ENCODE data around the gene CLK1. TPM values are rescaled to one million over a fixed set of nuclear protein-coding genes. Genes with fewer than 3 reads are reported as not detected.

The CLK1 gene
- total and polyA plus RNA-seq, 2 of the 13 experiments (the other 11 are each of a cell fraction or from before 2014, with no cell fraction given) = 66.6 to 101 TPM

GRCh38 chr2:200843993-200844948 is 20.2 kb downstream of the CLK1 start (continued):
- TF ChIP-seq, protein P1, sequence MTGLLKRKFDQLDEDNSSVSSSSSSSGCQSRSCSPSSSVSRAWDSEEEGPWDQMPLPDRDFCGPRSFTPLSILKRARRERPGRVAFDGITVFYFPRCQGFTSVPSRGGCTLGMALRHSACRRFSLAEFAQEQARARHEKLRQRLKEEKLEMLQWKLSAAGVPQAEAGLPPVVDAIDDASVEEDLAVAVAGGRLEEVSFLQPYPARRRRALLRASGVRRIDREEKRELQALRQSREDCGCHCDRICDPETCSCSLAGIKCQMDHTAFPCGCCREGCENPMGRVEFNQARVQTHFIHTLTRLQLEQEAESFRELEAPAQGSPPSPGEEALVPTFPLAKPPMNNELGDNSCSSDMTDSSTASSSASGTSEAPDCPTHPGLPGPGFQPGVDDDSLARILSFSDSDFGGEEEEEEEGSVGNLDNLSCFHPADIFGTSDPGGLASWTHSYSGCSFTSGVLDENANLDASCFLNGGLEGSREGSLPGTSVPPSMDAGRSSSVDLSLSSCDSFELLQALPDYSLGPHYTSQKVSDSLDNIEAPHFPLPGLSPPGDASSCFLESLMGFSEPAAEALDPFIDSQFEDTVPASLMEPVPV (CRISPR knock-in tag; IDR thresholded peaks at IDR 0.05) = 0 out of 2 replicates have a peak, but pooled peaks have one; percentile 27
- 0 out of 2 replicates have a peak, but pooled peaks have one; percentile 22 for TF ChIP-seq SNAI1 (CRISPR knock-in tag; IDR thresholded peaks at IDR 0.05; ENCODE audit: borderline replicate concordance)
- TF ChIP-seq ZNF143 (CRISPR knock-in tag; IDR thresholded peaks at IDR 0.05) = 0 out of 2 replicates have a peak, but pooled peaks have one; percentile 30
- no peak for TF ChIP-seq IKZF1 (IDR thresholded peaks at IDR 0.05)
- TF ChIP-seq, protein P2, sequence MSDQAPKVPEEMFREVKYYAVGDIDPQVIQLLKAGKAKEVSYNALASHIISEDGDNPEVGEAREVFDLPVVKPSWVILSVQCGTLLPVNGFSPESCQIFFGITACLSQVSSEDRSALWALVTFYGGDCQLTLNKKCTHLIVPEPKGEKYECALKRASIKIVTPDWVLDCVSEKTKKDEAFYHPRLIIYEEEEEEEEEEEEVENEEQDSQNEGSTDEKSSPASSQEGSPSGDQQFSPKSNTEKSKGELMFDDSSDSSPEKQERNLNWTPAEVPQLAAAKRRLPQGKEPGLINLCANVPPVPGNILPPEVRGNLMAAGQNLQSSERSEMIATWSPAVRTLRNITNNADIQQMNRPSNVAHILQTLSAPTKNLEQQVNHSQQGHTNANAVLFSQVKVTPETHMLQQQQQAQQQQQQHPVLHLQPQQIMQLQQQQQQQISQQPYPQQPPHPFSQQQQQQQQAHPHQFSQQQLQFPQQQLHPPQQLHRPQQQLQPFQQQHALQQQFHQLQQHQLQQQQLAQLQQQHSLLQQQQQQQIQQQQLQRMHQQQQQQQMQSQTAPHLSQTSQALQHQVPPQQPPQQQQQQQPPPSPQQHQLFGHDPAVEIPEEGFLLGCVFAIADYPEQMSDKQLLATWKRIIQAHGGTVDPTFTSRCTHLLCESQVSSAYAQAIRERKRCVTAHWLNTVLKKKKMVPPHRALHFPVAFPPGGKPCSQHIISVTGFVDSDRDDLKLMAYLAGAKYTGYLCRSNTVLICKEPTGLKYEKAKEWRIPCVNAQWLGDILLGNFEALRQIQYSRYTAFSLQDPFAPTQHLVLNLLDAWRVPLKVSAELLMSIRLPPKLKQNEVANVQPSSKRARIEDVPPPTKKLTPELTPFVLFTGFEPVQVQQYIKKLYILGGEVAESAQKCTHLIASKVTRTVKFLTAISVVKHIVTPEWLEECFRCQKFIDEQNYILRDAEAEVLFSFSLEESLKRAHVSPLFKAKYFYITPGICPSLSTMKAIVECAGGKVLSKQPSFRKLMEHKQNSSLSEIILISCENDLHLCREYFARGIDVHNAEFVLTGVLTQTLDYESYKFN (CRISPR knock-in tag; conservative IDR thresholded peaks at IDR 0.05) = peak; percentile 67
- 0 out of 2 replicates have a peak, but pooled peaks have one; percentile 80 for TF ChIP-seq ZIK1 (CRISPR knock-in tag; IDR thresholded peaks at IDR 0.05; ENCODE audit: borderline replicate concordance, low read depth)
- TF ChIP-seq NR2F6 (IDR thresholded peaks at IDR 0.05) = no peak
- peak; percentile 55 for TF ChIP-seq NR2F6 (CRISPR knock-in tag; IDR thresholded peaks at IDR 0.05)
- 0 out of 2 replicates have a peak, but pooled peaks have one; percentile 43 for TF ChIP-seq HOXD1 (CRISPR knock-in tag; IDR thresholded peaks at IDR 0.05)
- TF ChIP-seq DNMT3B (CRISPR knock-in tag; conservative IDR thresholded peaks at IDR 0.05) = 0 out of 2 replicates have a peak, but pooled peaks have one; percentile 38
- TF ChIP-seq SOX5 (CRISPR knock-in tag; IDR thresholded peaks at IDR 0.05; ENCODE audit: borderline replicate concordance) = peak; percentile 50
- TF ChIP-seq, protein P3, sequence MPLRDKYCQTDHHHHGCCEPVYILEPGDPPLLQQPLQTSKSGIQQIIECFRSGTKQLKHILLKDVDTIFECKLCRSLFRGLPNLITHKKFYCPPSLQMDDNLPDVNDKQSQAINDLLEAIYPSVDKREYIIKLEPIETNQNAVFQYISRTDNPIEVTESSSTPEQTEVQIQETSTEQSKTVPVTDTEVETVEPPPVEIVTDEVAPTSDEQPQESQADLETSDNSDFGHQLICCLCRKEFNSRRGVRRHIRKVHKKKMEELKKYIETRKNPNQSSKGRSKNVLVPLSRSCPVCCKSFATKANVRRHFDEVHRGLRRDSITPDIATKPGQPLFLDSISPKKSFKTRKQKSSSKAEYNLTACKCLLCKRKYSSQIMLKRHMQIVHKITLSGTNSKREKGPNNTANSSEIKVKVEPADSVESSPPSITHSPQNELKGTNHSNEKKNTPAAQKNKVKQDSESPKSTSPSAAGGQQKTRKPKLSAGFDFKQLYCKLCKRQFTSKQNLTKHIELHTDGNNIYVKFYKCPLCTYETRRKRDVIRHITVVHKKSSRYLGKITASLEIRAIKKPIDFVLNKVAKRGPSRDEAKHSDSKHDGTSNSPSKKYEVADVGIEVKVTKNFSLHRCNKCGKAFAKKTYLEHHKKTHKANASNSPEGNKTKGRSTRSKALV (CRISPR knock-in tag; IDR thresholded peaks at IDR 0.05) = peak; percentile 75; the same call in 1 of the 2 replicates
- TF ChIP-seq THRA (CRISPR knock-in tag; IDR thresholded peaks at IDR 0.05; ENCODE audit: borderline replicate concordance) = 0 out of 2 replicates have a peak, but pooled peaks have one; percentile 25
- TF ChIP-seq SSRP1 (CRISPR knock-in tag; IDR thresholded peaks at IDR 0.05) = no peak
- TF ChIP-seq, protein P4, sequence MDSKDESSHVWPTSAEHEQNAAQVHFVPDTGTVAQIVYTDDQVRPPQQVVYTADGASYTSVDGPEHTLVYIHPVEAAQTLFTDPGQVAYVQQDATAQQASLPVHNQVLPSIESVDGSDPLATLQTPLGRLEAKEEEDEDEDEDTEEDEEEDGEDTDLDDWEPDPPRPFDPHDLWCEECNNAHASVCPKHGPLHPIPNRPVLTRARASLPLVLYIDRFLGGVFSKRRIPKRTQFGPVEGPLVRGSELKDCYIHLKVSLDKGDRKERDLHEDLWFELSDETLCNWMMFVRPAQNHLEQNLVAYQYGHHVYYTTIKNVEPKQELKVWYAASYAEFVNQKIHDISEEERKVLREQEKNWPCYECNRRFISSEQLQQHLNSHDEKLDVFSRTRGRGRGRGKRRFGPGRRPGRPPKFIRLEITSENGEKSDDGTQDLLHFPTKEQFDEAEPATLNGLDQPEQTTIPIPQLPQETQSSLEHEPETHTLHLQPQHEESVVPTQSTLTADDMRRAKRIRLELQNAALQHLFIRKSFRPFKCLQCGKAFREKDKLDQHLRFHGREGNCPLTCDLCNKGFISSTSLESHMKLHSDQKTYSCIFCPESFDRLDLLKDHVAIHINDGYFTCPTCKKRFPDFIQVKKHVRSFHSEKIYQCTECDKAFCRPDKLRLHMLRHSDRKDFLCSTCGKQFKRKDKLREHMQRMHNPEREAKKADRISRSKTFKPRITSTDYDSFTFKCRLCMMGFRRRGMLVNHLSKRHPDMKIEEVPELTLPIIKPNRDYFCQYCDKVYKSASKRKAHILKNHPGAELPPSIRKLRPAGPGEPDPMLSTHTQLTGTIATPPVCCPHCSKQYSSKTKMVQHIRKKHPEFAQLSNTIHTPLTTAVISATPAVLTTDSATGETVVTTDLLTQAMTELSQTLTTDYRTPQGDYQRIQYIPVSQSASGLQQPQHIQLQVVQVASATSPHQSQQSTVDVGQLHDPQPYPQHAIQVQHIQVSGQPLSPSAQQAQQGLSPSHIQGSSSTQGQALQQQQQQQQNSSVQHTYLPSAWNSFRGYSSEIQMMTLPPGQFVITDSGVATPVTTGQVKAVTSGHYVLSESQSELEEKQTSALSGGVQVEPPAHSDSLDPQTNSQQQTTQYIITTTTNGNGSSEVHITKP (CRISPR knock-in tag; IDR thresholded peaks at IDR 0.05; ENCODE audit: low read depth) = peak; percentile 26; the same call in 1 of the 2 replicates
